B cell (primary cell): ENCODE results near the gene USP2.

Experiments used
- CTCF ChIP-seq: fragments of 200-600 bp; IDR thresholded peaks from one replicate; pipeline ENCODE4 v1.8.0; 2022; ENCODE audit warnings: antibody characterized with exemption, mild to moderate bottlenecking
- EZH2 ChIP-seq: IDR thresholded peaks from 2 replicates; pipeline ENCODE4 v1.6.1; 2012; ENCODE audit warnings: borderline replicate concordance, low read depth, mild to moderate bottlenecking, moderate library complexity, low read length; ENCODE audit not compliant: insufficient read depth, poor library complexity, severe bottlenecking

- no peak for TF ChIP-seq EZH2
- no peak for TF ChIP-seq CTCF
Observed at GRCh38 chr11:119350302-119350701, 31.2 kb downstream of the USP2 start.
